Germinal center (tissue), 1 donor: Measurements from ENCODE around the gene FYB2.

Source experiments
- DNase-seq: peaks from one replicate; pipeline ENCODE4 v3.0.0; 2012; ENCODE audit warnings: mixed read lengths, low spot score

The FYB2 gene

DNA sequence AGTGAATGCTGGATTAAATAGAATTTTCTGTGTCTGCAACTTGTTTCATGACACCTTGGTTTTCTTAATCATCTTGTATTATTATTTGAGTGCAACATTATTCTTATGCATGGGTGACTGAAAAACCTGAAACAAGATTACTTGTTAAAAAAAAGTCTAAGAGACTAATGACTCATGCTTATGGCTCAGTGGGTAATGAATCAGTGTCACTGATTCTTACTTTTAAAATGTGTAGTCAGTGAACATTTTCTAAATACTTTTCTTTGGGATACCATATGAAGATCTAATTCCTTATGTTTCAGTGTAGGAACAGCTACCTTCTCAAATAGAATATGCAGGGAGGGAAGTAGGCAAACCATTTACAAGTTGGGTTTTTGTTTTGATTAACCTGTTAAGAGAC, 108.6 kb downstream of the FYB2 start:
- no peak for DNase-seq

DNA sequence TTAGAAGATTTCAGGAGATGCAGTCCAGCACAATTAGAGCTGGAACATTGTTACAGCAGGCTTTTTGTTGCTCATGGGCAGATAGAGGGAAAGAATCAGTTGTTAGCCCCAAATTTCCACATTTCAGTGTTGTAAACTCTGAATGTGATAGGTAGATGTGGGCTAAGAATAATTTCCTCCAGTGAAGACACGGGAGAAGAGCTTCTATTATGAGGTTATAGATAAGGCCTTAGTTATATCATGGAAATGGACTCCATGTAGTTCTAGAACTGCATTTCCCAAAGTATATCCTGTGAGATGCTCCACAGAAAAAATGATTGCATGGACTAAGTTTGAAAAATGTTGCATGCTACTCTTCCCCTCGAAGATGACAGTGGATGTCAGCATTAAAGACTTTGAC, 109.2 kb downstream of the FYB2 start:
- no peak for DNase-seq

- peak; percentile 17 for DNase-seq
Measured at GRCh38 chr1:56709269-56709880, 109.8 kb downstream of the FYB2 start.

- no peak for DNase-seq
Measured at GRCh38 chr1:56707379-56707778, 111.8 kb downstream of the FYB2 start.

DNA sequence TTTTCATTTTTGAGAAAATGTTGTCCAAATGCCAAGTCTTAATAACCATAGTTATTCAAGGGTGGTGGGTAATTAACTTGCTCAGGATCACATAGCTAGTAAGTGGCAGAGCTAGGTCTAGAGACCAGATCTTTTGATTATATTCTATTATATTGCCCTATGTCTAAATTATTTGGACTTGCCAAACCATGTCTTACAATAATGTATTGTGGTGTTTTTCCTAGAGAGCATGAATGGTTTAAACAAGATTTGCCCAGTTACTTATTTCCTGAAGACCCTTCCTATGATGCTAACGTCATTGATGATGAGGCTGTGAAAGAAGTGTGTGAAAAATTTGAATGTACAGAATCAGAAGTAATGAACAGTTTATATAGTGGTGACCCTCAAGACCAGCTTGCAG, 115.5 kb downstream of the FYB2 start:
- DNase-seq: no peak

- no peak for DNase-seq
Measured at GRCh38 chr1:56696663-56697062, 122.5 kb downstream of the FYB2 start.

GRCh38 chr1:56688522-56689026, 130.6 kb downstream of the FYB2 start:
- no peak for DNase-seq

- DNase-seq: no peak
Measured at GRCh38 chr1:56686169-56686568, 133.0 kb downstream of the FYB2 start.

GRCh38 chr1:56683569-56683968, 135.6 kb downstream of the FYB2 start:
- DNase-seq: no peak

DNA sequence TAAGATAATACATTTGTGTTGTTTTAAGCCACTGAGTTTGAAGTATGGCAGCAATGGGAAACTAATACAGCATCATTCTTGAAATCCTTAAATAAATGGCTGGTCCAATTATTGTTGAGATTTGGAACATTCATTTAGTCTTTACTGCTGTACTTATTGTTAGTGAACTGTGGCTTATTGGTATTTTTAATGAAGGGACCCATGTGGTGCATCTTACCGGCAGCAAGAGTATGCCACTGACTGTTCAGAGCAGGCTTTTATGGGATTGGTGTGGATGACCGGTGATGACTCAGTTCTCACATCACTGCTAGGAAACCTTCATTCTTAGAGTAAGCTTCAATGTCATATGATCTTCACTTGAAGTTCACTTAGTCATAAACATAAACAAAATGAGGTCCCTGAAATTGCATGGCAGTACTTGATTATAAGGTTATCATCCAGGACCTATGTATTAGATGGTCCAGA, 142.6 kb downstream of the FYB2 start:
- no peak for DNase-seq

DNA sequence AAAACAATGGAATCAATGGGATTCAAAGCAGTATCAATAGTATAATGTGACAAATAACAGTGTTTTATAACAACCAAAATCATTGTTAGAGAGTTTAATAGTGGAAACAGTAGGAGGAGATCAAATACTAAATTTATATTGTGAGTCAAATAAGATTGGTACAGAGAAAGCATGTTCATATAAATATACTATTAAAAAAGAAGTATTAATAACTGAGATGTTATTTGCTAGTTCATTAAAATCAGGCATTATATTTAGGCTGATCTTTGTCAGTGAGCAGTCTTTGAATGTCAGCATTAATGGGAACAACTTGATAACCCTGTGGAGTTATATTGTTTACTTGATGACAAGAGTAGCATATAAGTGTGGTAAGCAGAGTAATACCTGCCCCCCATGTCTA, 143.4 kb downstream of the FYB2 start:
- DNase-seq: no peak

- no peak for DNase-seq
Measured at GRCh38 chr1:56672579-56672978, 146.6 kb downstream of the FYB2 start.

DNA sequence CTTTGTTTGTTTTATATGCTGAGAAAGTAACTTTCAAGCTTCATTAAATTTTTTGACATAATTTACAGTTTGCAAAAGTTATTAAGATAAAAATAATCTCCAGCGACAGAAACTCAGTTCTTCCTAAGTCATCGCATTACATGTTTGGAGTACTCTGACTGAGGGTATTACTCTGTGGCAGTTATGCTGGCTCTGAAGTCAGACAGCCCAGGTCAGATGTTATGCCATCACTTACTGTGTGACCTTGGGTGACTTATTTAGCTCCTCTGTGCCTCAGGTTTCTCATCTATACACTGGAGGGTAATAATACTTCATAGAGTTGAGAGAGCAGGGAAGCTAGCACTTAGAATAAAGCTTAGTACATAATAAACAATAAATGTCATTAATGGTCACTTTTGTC, 147.7 kb downstream of the FYB2 start:
- DNase-seq: no peak

DNA sequence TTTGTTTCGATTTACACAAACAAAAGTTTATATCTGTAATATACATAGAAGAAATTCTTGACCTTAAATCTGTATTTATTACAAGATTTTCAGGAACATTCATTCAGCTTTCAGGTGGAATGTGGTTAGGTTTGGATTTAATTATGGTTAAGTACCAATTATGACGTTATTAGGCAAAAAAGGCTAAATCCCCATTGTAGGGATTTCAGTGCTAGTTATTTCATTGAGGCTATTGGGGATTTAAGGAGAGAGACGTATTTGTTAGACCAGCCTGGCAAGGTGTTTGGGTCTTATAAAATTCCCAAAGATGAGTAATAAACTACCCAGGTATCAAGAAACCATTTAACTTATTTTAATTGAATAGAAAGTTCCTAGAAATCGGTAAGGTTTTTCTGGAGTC, 148.1 kb downstream of the FYB2 start:
- no peak for DNase-seq

DNA sequence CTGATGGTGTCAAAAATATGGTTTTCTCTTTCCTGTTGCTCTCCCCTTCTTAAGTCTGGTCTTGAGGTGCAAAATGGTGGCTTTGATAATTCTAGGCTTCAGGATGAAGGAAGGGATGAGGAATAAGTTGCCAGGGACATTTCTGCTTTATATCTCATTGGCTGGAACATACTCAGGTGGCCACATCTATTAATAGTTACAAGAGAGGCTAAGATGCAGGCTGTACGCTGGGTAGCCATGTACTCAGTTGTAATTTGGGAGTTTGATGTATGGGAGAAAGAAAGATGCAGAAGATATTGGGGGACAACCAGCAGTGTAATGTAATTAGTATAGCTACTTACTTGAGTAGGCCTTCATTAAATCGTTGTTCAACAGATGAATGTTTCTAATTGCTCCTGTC, 148.9 kb downstream of the FYB2 start:
- no peak for DNase-seq
